ENCODE results near the gene ATP8B4. TPM values are rescaled to one million over a fixed set of nuclear protein-coding genes. Genes with fewer than 3 reads are reported as not detected.

The ATP8B4 gene
- total RNA-seq, 4 donors from 2014 or later = 34.9 to 124 (median 78.8) TPM

GRCh38 chr15:49810720-49811119 is 308.3 kb downstream of the ATP8B4 start:
- peak overlapping the region; percentile 74 to 80 for H3K27ac ChIP-seq
- peaks cover under 1 to 15% of the 10 kb centered on the region in 2 donors for H3K4me1 ChIP-seq
- H3K27me3 ChIP-seq = no peaks in the 10 kb centered on the region
- TF ChIP-seq POLR2A (IDR thresholded peaks at IDR 0.05) (no peak), CTCF (IDR thresholded peaks at IDR 0.05) (no peak)
- DNase-seq = no peak
- H3K9me3 ChIP-seq = no peaks in the 10 kb centered on the region
- H3K36me3 ChIP-seq = no peaks in the 10 kb centered on the region
- intact Hi-C loops (cut with DNase I; ENCODE audit: low total_unique reads) = no loop called here
- no peak overlapping the region for H3K4me3 ChIP-seq

- no peak for DNase-seq
- H3K27ac ChIP-seq = peak overlapping the region; percentile 74 to 80
- H3K4me1 ChIP-seq = peaks cover 0 to 15% of the 10 kb centered on the region in 2 donors
- intact Hi-C loops (cut with DNase I; ENCODE audit: low total_unique reads) = no loop called here
- no peaks in the 10 kb centered on the region for H3K9me3 ChIP-seq
- no peak for TF ChIP-seq POLR2A (IDR thresholded peaks at IDR 0.05)
- no peak for TF ChIP-seq CTCF (IDR thresholded peaks at IDR 0.05)
- H3K27me3 ChIP-seq = no peaks in the 10 kb centered on the region
- no peaks in the 10 kb centered on the region for H3K36me3 ChIP-seq
- no peak overlapping the region for H3K4me3 ChIP-seq
These were observed 309.0 kb downstream of the ATP8B4 start for GRCh38 chr15:49809894-49810609.

GRCh38 chr15:49808341-49808740 is 310.7 kb downstream of the ATP8B4 start:
- no peaks in the 10 kb centered on the region for H3K9me3 ChIP-seq
- no peaks in the 10 kb centered on the region for H3K36me3 ChIP-seq
- H3K27me3 ChIP-seq = no peaks in the 10 kb centered on the region
- DNase-seq = no peak
- H3K4me1 ChIP-seq = peaks cover 0 to 15% of the 10 kb centered on the region in 2 donors
- peak overlapping the region; percentile 74 to 80 for H3K27ac ChIP-seq
- H3K4me3 ChIP-seq = no peak overlapping the region
- intact Hi-C loops (cut with DNase I; ENCODE audit: low total_unique reads) = no loop called here
- no peak for TF ChIP-seq POLR2A (IDR thresholded peaks at IDR 0.05)
- TF ChIP-seq CTCF (IDR thresholded peaks at IDR 0.05) = no peak

Small RNA genes lying within 50 kb of the gene (small RNA-seq; reads per million reads assigned to genes)
- gene RNA5SP394 = not detected

Other genes starting within 250 kb of the ATP8B4 start
- gene SLC27A2, start 63.0 kb upstream of the ATP8B4 start, total RNA-seq = 1 to 10 TPM in 1 of 4 donors, under 1 TPM in 1, not detected in 2; 0.27 to 1.7 TPM
- gene HDC, start 146.5 kb upstream of the ATP8B4 start, total RNA-seq = 10 to 100 TPM in 1 of 4 donors, 1 to 10 TPM in 2, not detected in 1; 2.1 to 49.2 (median 3.6) TPM
- 10 to 100 TPM; 21.2 to 58.1 (median 34.0) TPM for gene GABPB1, start 236.0 kb upstream of the ATP8B4 start, total RNA-seq

Data from uterus (tissue), 4 donors.